Activated T-helper 17 cell treated with anti-CD3 and anti-CD28 coated beads, Interleukin-2, amount 50 U/mL, for 72 hours (primary cell): ENCODE results near the gene TMEM175. TPM values are rescaled to one million over a fixed set of nuclear protein-coding genes. Genes with fewer than 3 reads are reported as not detected.

Experiments
- ATAC-seq: fragments of 150-1000 bp; cut with Tn5 transposase; replicated peaks from 2 replicates; pipeline ENCODE4 v1.10.0; 2021; ENCODE audit warnings: mild to moderate bottlenecking, moderate library complexity
- H3K27ac Mint-ChIP-seq: one replicate; pipeline ENCODE4 v1.8.0; 2022; ENCODE audit warnings: mixed read lengths
- H3K27me3 Mint-ChIP-seq: one replicate; pipeline ENCODE4 v1.8.0; 2022; ENCODE audit warnings: mixed read lengths
- H3K36me3 Mint-ChIP-seq: one replicate; pipeline ENCODE4 v1.8.0; 2022; ENCODE audit warnings: low read depth, mild to moderate bottlenecking, mixed read lengths
- H3K4me1 Mint-ChIP-seq: one replicate; pipeline ENCODE4 v1.8.0; 2022; ENCODE audit warnings: mixed read lengths
- H3K4me3 Mint-ChIP-seq: one replicate; pipeline ENCODE4 v1.8.0; 2022; ENCODE audit warnings: mild to moderate bottlenecking, mixed read lengths
- H3K9me3 Mint-ChIP-seq: one replicate; pipeline ENCODE4 v1.8.0; 2022; ENCODE audit warnings: mixed read lengths
- total RNA-seq, 2 donors: library from RNA; stranded (reverse); gene quantifications; one replicate each; pipeline ENCODE4 v1.2.3, GENCODE V29; 2022

TMEM175 gene
- total RNA-seq, 2 donors from 2014 or later, result 6.5 to 10.0 TPM

GRCh38 chr4:893276-893994 lies 38.8 kb upstream of the TMEM175 start:
- Mint-ChIP-seq H3K9me3 (no peaks in the 10 kb centered on the region), H3K27me3 (no peaks in the 10 kb centered on the region), H3K27ac (no peak overlapping the region), H3K4me1 (no peaks in the 10 kb centered on the region), H3K4me3 (no peak overlapping the region), H3K36me3 (peaks cover 35% of the 10 kb centered on the region)
- ATAC-seq, result no peak

DNA sequence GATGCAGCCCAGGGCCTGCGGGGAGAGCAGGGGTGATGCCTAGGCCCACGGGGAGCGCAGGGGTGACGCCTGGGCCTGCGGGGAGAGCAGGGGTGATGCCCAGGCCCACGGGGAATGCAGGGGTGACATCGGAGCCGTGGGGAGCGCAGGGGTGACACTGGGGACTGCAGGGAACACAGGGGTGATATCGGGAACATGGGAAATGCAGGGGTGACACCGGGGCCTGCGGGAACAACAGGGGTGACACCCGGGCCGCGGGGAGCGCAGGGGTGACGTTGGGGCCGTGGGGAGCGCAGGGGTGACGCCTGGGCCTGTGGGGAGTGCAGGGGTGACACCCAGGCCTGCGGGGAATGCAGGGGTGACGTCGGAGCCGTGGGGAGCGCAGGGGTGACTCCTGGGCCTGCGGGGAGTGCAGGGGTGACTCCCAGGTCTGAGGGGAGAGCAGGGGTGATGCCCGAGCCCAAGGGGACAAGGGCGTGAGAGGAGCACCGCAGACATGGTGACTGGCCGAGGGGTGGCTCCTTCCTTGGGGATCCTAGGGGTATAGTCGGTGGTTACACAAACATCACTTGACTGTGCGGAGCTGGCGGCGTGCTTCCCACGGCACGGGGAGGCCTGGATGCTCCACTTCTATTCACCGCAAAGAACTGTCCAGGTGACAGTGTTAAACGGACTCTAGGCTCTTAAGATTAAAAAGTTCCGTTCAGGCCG lies 38.1 kb upstream of the TMEM175 start:
- no peak overlapping the region for H3K4me3 Mint-ChIP-seq
- peaks cover 43% of the 10 kb centered on the region for H3K36me3 Mint-ChIP-seq
- H3K27ac Mint-ChIP-seq, result no peak overlapping the region
- no peaks in the 10 kb centered on the region for H3K27me3 Mint-ChIP-seq
- no peaks in the 10 kb centered on the region for H3K4me1 Mint-ChIP-seq
- no peak for ATAC-seq
- no peaks in the 10 kb centered on the region for H3K9me3 Mint-ChIP-seq

GRCh38 chr4:895596-895995 lies 36.7 kb upstream of the TMEM175 start:
- no peaks in the 10 kb centered on the region for H3K9me3 Mint-ChIP-seq
- ATAC-seq, result no peak
- H3K4me3 Mint-ChIP-seq, result no peak overlapping the region
- no peaks in the 10 kb centered on the region for H3K27me3 Mint-ChIP-seq
- H3K27ac Mint-ChIP-seq, result no peak overlapping the region
- no peaks in the 10 kb centered on the region for H3K4me1 Mint-ChIP-seq
- H3K36me3 Mint-ChIP-seq, result peaks cover 50% of the 10 kb centered on the region

GRCh38 chr4:896216-896615 lies 36.0 kb upstream of the TMEM175 start:
- no peak for ATAC-seq
- Mint-ChIP-seq H3K4me1 (no peaks in the 10 kb centered on the region), H3K27me3 (no peaks in the 10 kb centered on the region), H3K27ac (no peak overlapping the region), H3K36me3 (peaks cover 45% of the 10 kb centered on the region), H3K4me3 (no peak overlapping the region), H3K9me3 (no peaks in the 10 kb centered on the region)

- no peak overlapping the region for H3K27ac Mint-ChIP-seq
- no peaks in the 10 kb centered on the region for H3K4me1 Mint-ChIP-seq
- H3K27me3 Mint-ChIP-seq, result no peaks in the 10 kb centered on the region
- H3K4me3 Mint-ChIP-seq, result no peak overlapping the region
- peaks cover 45% of the 10 kb centered on the region for H3K36me3 Mint-ChIP-seq
- no peaks in the 10 kb centered on the region for H3K9me3 Mint-ChIP-seq
- ATAC-seq, result no peak
These were observed 35.6 kb upstream of the TMEM175 start for GRCh38 chr4:896630-897029.

DNA sequence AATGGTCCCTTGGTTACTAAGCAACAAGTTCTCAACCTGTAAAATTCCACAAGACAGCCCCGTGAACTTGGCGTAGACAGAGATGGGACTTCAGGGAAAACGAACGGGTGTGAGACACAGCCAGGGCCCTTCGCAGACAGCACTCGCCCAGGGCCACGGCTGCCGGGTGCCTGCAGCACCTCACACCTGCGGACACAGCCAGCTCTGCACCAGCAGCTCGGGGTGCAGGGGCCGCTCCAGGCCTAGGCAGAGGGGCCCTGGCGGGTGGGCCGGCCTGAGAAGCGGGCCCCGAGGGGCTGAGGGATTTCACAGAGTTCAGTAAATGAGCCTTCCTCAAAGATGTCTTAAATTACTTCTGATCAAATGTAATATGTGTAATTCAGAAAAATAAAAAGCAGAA lies 34.1 kb upstream of the TMEM175 start:
- H3K4me1 Mint-ChIP-seq, result peaks cover 6% of the 10 kb centered on the region
- H3K4me3 Mint-ChIP-seq, result no peak overlapping the region
- no peaks in the 10 kb centered on the region for H3K27me3 Mint-ChIP-seq
- peaks cover 52% of the 10 kb centered on the region for H3K36me3 Mint-ChIP-seq
- ATAC-seq, result no peak
- no peaks in the 10 kb centered on the region for H3K9me3 Mint-ChIP-seq
- H3K27ac Mint-ChIP-seq, result no peak overlapping the region

- Mint-ChIP-seq H3K36me3 (peaks cover 54% of the 10 kb centered on the region), H3K4me3 (no peak overlapping the region), H3K9me3 (no peaks in the 10 kb centered on the region), H3K4me1 (peaks cover 6% of the 10 kb centered on the region), H3K27ac (no peak overlapping the region), H3K27me3 (no peaks in the 10 kb centered on the region)
- ATAC-seq, result no peak
These were observed 33.2 kb upstream of the TMEM175 start for GRCh38 chr4:898869-899555.

GRCh38 chr4:899556-899906 lies 32.7 kb upstream of the TMEM175 start:
- H3K27ac Mint-ChIP-seq, result no peak overlapping the region
- peaks cover 6% of the 10 kb centered on the region for H3K4me1 Mint-ChIP-seq

DNA sequence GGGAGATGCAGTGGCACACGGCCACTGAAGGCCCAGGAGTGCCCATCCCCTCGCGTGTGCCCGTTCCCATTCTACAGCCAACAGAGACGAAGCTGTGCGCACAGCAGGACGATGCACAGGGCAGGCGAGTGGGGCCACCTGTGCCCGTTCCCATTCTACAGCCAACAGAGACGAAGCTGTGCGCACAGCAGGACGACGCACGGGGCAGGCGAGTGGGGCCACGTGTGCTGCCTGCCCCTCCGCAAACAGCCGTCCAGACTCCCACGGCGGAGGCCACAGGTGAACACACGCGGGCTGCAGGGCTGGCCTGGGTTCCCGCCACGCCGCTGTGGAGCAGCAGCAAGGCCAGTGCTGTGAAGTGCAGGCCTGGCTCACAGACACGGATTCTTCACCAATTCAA lies 32.2 kb upstream of the TMEM175 start:
- no peak for ATAC-seq
- no peak overlapping the region for H3K4me3 Mint-ChIP-seq
- no peak overlapping the region for H3K27ac Mint-ChIP-seq
- peaks cover 6% of the 10 kb centered on the region for H3K4me1 Mint-ChIP-seq
- no peaks in the 10 kb centered on the region for H3K27me3 Mint-ChIP-seq
- peaks cover 60% of the 10 kb centered on the region for H3K36me3 Mint-ChIP-seq
- no peaks in the 10 kb centered on the region for H3K9me3 Mint-ChIP-seq

More at GRCh38 chr4:899556-899906, 32.7 kb upstream of the TMEM175 start:
- H3K36me3 Mint-ChIP-seq, result peaks cover 55% of the 10 kb centered on the region
- no peaks in the 10 kb centered on the region for H3K27me3 Mint-ChIP-seq
- H3K9me3 Mint-ChIP-seq, result no peaks in the 10 kb centered on the region
- no peak for ATAC-seq
- no peak overlapping the region for H3K4me3 Mint-ChIP-seq

DNA sequence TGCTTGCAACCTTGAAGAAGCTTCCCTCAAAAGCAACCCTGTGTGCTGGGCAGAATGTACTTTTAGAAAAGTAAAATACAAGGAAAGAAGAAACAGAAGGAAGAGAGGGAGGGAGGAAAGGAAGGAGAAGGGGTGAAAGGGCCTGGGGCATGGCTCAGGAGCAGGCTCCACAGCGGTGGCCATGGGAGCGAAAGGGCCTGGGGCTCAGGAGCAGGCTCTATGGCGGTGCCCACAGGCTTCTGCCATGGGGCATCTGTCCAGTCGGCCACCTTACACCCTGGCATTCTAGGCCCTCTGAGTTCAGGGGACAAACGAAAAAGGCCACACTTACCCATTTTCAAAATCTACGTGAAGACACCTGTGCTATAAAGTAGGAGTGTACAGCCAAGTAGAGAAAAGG lies 31.5 kb upstream of the TMEM175 start:
- H3K4me1 Mint-ChIP-seq, result peaks cover 6% of the 10 kb centered on the region
- H3K36me3 Mint-ChIP-seq, result peaks cover 60% of the 10 kb centered on the region
- H3K27ac Mint-ChIP-seq, result no peak overlapping the region
- ATAC-seq, result no peak
- H3K9me3 Mint-ChIP-seq, result no peaks in the 10 kb centered on the region
- no peaks in the 10 kb centered on the region for H3K27me3 Mint-ChIP-seq
- no peak overlapping the region for H3K4me3 Mint-ChIP-seq

GRCh38 chr4:901192-901910 lies 30.9 kb upstream of the TMEM175 start:
- H3K27ac Mint-ChIP-seq, result no peak overlapping the region
- peaks cover 6% of the 10 kb centered on the region for H3K4me1 Mint-ChIP-seq
- no peak for ATAC-seq
- peaks cover 57% of the 10 kb centered on the region for H3K36me3 Mint-ChIP-seq
- no peaks in the 10 kb centered on the region for H3K9me3 Mint-ChIP-seq
- no peaks in the 10 kb centered on the region for H3K27me3 Mint-ChIP-seq
- no peak overlapping the region for H3K4me3 Mint-ChIP-seq

- Mint-ChIP-seq H3K27ac (peak overlapping the region; percentile 28), H3K9me3 (no peaks in the 10 kb centered on the region), H3K27me3 (no peaks in the 10 kb centered on the region), H3K4me3 (no peak overlapping the region), H3K36me3 (peaks cover 42% of the 10 kb centered on the region), H3K4me1 (peaks cover 6% of the 10 kb centered on the region)
- ATAC-seq, result no peak
These were observed 28.9 kb upstream of the TMEM175 start for GRCh38 chr4:903066-904046.

DNA sequence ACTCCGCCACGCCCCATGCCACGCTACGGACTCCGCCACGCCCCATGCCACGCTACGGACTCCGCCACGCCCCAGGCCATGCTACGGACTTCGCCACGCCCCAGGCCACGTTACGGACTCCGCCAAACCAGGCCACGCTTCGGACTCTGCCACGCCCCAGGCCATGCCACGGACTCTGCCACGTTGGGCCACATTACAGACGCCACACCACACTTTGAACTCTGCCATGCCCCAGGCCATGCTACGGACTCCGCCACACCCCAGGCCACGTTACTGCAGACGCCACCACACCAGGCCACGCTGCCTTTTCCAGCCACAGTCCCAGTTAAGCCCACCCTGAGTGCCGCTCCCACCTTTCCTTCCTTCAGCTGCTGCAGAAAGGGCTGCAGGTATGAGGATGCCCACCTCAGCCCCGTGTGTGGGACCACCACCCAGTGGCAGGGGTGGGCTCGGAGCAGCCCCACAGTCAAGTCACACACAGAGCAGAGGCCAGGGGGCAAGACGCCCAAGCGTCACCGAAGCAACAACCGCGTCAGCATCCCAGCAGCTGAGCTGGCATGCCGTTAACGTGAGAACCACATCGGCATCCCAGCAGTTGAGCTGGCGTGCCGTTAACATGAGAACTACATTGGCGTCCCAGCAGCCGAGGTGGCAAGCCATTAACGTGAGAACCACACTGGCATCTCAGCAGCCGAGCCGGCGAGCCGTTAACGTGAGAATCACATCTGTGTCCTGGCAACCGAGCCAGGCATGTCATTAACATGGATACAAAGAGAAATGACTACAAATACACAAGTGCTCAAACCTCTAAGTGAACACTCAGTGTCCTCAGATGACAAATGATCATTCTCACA lies 26.5 kb upstream of the TMEM175 start:
- Mint-ChIP-seq H3K27ac (no peak overlapping the region), H3K36me3 (peaks cover 36% of the 10 kb centered on the region), H3K4me1 (peaks cover 6% of the 10 kb centered on the region), H3K27me3 (no peaks in the 10 kb centered on the region), H3K9me3 (no peaks in the 10 kb centered on the region), H3K4me3 (no peak overlapping the region)
- no peak for ATAC-seq
